ENCODE results near the gene TADA1.
A peak's percentile ranks its signal among the peaks of the same experiment; 100 is the strongest.

The TADA1 gene, protein sequence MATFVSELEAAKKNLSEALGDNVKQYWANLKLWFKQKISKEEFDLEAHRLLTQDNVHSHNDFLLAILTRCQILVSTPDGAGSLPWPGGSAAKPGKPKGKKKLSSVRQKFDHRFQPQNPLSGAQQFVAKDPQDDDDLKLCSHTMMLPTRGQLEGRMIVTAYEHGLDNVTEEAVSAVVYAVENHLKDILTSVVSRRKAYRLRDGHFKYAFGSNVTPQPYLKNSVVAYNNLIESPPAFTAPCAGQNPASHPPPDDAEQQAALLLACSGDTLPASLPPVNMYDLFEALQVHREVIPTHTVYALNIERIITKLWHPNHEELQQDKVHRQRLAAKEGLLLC

GRCh38 chr1:166875734-166876539 lies at the start of gene TADA1:
TSS of gene TADA1 (minus strand) at chr1:166876264. CDS start at chr1:166876233, 31 bp downstream.
- peak; percentile 98 to 99 for DNase-seq (ENCODE audit: low read depth in 2 of 2)

DNA sequence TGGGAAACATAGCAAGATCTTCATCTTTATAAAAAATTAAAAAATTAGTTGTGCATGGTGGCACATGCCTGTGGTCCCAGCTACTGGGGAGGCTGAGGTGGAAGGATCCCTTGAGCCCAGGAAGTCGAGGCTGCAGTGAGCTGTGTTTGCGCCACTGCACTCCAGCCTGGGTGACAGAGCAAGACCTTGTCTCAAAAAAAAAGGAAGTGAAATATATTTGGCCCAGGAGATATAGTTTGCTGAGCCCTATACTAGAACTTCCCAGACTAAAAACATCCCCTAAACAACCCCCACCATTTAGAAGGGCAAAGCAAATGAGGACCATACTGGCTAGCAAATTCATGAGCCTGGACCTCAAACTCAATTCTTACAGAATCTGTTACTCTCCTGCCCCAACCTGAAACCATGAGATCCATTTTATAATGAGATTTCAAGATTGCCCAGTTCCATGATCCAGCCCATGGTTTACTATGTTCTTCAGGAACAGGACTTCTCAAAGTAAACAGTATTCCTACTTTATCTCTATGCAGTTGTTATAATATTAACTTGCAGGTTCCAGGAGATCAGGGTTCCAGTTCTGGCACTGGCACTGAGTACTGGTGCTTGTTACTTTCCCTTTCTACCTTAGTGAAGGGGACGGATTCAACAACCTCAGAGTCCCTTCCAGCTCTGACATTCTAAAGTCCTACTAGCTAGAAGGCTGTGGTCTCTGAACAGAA lies 48.9 kb upstream of the TADA1 start:
- no peak for DNase-seq (ENCODE audit: low read depth in 2 of 2)

DNA sequence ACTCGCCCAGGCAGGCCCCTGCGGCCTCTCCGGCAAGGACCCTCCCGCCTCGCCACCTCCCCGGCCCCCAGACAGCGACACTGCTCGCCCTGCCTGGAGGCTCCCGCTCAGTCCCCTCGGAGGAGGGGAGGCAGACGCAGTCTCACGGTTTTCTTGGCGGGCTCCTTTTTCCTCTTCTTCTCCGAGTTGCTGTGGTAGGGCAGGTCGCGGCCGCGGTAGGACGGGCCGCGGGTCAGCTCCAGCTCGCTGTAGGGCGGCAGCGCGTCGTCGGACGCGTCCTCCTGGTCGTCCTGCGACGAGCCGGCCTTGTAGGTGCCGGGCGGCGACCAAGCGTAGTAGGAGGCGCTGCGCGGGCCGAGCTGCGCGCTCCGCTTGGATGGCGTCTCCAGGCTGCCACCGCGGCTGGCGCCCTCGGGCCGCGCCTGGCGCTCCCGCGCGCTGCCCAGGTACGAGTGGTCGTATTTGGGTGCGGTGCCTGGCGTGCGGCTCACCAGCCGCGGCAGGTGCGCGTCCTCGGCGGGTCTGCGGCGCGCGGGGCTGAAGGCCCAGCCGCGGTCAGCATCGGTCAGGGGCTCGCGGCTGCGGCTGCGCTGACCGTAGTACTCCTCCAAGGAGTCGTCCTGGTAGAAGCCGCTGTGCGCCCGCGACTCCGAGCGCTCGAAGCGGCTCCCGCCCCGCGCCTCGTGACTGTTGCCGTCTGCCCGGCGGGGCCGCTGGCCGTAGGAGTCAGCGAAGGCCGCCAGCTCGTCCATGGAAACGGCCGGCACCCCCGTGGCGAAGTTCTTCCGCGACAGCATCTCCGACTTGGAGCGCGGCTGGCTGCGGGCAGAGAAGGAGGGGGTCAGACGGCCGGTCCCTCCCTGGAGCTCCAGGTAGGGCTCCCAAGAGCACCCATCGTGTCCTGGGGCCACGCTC lies 44.8 kb upstream of the TADA1 start:
- no peak for DNase-seq (ENCODE audit: low read depth in 2 of 2)

DNA sequence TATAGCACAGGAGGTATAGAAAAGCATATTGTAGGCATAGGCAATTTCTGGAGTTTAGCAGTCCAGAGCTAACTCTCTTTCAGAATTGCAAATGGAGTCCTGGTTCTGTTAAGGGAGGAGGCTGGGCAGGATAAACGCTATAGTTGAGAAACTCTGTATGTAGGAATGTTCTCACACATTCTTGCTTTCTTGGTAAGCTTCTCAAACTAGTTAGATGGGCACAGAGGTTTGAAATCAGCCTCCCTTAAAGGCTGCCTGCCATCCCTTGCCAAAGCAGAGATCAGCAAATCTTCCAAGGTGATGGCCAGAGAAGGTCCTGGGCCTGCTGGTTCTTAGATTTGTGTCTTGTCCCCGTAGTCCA lies 42.9 kb upstream of the TADA1 start:
- no peak for DNase-seq (ENCODE audit: low read depth in 2 of 2)

DNA sequence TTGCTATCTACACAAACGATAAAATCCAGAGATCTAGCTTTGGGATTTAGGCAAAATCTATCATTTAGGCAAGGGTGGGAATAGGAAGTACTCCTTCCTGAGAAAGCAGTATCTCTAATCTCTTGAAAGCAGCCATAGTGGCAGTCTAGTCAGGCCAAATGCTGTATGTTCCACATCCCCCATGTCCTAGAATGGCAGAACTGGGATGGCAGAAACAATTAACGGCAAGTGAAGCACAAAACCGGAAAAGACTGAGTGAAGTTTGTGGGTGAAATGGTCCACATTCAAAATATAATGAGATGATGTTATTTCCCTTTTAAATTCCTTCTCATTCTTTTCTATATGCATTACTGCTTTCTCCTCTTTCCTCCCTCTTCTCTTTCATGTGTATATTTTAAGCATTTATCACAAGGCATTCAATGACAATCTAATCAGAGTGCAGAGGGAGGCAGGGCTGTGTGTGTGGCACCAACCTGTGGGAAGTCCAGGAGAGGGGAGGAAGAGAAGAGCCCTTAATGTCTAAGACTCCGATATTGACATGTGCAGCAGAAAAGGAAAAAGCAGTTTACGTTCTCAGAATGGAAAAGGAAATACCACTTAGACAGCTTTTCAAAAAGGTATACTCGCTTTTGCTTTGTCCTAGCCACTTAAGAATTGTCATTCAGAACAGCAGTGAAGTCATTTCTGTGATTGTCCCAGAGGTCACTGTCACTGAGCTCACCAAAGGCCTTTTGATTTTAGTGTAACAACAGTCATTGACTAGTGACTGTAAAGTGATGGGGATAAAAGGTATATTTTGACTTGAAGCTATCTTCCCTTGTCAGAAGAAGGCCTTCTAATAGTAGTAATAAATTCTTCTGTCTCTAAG lies 42.3 kb upstream of the TADA1 start:
- DNase-seq (ENCODE audit: low read depth in 2 of 2), result no peak

GRCh38 chr1:166915941-166916340 lies 39.9 kb upstream of the TADA1 start:
- DNase-seq (ENCODE audit: low read depth in 2 of 2), result no peak

GRCh38 chr1:166915042-166915441 lies 39.0 kb upstream of the TADA1 start:
- DNase-seq (ENCODE audit: low read depth in 2 of 2), result no peak

- no peak for DNase-seq (ENCODE audit: low read depth in 2 of 2)
Observed at GRCh38 chr1:166914111-166914510, 38.0 kb upstream of the TADA1 start.

- no peak for DNase-seq (ENCODE audit: low read depth in 2 of 2)
Observed at GRCh38 chr1:166911624-166912023, 35.6 kb upstream of the TADA1 start.

- peak; percentile 62 to 69 for DNase-seq (ENCODE audit: low read depth in 2 of 2)
Observed at GRCh38 chr1:166910396-166910994, 34.4 kb upstream of the TADA1 start.

DNA sequence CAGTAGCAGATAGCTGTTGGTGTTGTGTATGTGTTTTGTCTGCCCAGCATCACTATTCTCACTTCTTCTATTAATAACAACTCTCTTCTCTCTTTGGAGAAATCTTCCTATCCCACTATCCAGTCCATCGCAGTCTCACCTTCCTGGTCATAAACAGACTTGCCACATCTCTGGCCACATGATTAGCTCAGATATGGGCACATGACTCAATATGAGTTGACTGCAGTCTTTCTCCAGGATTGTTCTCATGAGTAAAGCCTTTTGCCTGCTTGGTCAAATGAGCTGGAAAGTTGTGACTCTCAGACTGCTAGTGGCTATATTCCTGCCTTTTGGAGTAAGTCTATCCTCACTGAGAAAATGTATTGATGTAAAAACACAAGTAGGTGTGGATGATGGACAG lies 32.9 kb upstream of the TADA1 start:
- no peak for DNase-seq (ENCODE audit: low read depth in 2 of 2)

DNA sequence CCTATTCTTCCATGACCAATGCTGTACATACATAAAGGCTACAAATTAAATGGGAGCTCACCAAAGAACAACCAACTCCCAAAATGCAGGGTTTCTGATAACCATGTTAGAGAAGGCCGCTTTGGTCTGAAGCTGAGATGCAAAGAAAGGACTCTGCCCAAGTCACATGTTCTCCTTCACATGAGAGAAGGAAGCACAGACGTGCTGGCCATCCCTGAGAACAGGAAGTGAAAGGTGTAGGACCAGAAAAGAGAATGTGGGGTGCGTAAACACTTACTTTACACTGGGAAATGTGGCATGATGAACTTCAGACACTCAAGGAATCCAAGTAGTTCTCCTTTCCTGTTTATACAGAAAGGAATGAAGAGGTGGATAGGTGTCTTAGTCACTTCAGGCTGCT lies 31.7 kb upstream of the TADA1 start:
- DNase-seq (ENCODE audit: low read depth in 2 of 2), result no peak

- no peak for DNase-seq (ENCODE audit: low read depth in 2 of 2)
Observed at GRCh38 chr1:166907051-166907450, 31.0 kb upstream of the TADA1 start.

DNA sequence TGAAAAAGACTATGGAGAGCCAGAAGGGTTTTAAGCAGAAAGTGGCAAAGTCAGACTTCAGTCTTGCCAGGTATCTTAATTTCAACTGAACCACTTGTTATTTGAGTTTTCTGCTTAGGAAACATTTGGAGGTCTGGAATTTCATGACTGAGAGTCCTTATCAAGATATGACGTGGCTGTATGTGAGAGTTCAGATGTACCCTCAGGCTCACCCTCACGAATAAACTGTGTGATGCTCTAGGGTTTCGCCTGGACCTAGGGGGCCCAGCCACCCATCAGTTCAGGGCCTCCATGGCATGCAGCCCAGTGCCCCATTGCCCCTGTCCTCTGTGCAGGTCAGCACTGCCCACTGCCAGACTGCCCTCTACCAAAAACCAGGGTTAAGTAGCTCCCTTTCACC lies 30.6 kb upstream of the TADA1 start:
- DNase-seq (ENCODE audit: low read depth in 2 of 2), result no peak

DNA sequence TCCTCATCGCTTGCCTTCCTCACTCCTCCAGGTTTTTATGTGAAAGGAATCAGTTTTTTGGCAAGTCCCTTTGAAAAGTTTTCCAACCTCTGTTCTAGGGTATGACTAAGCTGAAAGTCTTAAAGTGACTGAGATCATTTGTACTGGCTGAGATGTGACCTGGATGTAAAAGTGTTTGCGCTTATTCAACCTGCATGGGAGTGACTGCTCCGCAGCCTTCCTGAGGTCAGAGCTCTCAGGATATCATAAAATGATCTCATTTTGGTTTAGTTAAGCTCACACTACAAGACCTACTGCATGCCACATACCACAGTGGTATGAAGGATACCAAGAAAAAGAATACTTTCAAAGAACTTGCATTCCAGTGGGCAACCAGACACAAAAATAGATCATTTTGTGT lies 29.8 kb upstream of the TADA1 start:
- no peak for DNase-seq (ENCODE audit: low read depth in 2 of 2)

- DNase-seq (ENCODE audit: low read depth in 2 of 2), result no peak
Observed at GRCh38 chr1:166905136-166905535, 29.1 kb upstream of the TADA1 start.

DNA sequence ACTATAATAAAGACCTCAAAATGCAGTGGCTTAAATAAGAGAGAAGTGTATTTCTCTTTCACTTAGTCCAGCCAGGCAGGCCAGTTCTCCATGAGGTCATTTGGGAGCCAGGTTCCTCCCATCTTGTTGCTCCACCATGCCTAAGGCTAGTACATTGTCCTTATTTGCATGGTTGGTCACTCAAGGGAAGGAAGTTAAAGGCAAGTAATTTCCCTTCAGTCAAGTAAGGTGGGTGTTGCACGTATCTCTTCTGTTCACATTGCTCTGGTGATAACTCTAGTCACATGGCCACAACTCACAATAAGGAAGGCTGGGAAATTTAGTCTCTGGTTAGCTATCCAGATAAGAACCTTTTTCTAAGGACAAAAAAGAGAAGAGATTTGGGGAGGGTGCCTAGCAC lies 27.2 kb upstream of the TADA1 start:
- DNase-seq (ENCODE audit: low read depth in 2 of 2), result no peak

- DNase-seq (ENCODE audit: low read depth in 2 of 2), result no peak
Observed at GRCh38 chr1:166902279-166902678, 26.2 kb upstream of the TADA1 start.

DNA sequence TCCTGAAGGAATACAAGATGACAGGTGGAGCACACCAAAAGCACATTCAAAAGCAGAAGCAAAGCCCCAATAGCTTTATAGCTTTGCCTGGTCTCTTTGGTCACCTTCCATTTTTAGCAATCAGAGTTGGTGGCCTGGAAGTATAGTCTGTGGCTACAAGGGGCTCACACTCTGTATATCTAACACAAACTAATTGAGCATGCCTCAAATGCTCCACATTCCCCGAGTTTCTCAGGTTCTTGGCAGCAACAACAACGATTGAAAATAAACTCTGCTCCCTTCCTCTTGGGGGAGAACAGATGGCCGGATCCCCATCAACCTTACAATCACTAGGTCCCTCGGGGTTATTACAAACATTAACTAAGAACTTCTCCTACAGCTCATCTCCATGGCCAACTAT lies 24.9 kb upstream of the TADA1 start:
- DNase-seq (ENCODE audit: low read depth in 2 of 2), result no peak

- DNase-seq (ENCODE audit: low read depth in 2 of 2), result no peak
Observed at GRCh38 chr1:166899769-166900168, 23.7 kb upstream of the TADA1 start.

Measured in stimulated activated CD8-positive, alpha-beta memory T cell treated with anti-CD3 and anti-CD28 coated beads, Interleukin-7, amount 100 ng/mL, for 4 hours (primary cell).